HT-29 (cell line): ENCODE measurements around the gene VEZF1. TPM values are rescaled to one million over a fixed set of nuclear protein-coding genes. Genes with fewer than 3 reads are reported as not detected.

Experiments used
- DNase-seq: peaks from one replicate; pipeline ENCODE4 v3.0.0-alpha.2; 2015; ENCODE audit warnings: low spot score
- total RNA-seq: library from RNA; depleted of rRNA; stranded (reverse); fragments of >200 nt; shearing (Covaris generic); gene quantifications from 2 replicates; pipeline ENCODE4 v1.2.3, GENCODE V29; 2014

VEZF1 gene
- total RNA-seq, 1 experiment from 2014 or later, result 47.5 TPM

DNA sequence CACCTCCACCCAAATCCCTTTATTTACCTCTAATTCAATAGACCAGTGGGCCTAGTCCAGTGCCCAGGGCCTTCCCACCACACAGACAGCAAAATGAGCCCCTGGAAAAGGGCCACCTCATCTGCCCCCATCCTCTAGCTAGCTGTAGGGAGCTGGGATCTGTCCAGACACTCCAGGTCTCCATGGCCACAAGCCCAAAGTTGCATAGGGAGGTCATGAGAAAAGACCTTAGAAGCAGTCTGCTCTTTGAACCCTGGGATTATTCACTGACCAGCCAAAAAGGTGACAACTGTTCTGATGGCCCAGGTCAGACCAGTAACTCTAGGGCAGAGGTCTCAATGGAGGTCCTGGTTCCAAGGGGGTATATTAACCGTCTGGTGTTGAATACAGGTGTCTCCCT lies 34.8 kb downstream of the VEZF1 start:
- no peak for DNase-seq

DNA sequence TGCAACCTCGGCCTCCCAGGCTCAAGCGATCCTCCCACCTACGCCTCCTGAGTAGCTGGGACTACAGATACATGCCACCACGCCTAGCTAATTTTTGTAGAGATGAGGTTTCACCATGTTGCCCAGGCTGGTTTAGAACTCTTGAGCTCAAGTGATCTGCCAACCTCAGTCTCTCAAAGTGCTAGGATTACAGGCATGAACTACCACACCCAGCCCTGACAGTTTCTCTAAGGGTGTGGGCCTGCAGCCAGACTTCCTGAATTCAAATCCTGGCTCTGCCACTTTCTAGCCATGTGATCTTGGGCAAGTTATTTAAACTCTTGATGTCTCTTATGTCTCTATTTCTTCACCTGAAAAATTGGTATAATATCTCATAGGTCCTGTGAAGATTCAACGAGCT lies 38.4 kb downstream of the VEZF1 start:
- DNase-seq, result no peak

DNA sequence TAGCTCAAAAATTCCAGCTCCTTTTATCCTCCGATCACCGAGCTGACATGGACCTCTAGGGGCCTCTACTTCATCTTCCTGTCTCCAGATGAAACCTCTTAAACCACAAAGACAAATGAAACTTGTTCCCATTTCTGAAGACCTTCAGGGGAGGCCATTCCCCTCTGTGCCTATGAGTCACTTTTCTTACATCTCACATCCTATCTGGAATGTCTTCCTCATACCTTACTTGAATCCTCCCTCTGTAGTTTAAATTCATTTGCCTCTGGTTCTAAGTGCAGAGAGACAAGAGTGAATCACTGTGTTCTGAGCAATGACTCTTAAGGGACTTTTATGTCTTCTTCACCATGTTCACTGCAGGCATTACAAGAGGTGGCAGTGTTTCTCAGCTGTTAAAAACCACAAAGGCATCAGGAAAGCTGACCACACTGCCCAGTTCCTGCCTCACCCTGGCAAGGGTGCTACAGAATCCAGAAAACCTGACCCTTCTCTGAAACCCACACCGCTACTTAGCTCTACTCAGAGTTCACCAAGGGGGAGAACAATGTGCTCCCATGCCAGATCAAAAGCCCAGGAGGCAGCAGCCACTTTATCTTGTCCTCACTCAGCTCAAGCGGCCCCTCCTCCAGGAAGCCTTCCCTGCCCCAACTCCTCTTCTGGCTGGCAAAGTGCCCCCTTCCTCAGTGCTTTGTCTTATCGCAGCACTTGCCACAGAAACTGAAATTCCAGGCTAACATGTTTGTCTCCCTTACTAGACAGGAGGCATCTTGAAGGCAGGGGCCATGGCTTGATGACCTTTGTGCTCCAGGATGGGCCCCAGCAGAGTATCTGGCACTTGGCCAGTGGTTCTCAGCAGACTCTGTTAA lies 39.3 kb downstream of the VEZF1 start:
- DNase-seq, result peak; percentile 90

DNA sequence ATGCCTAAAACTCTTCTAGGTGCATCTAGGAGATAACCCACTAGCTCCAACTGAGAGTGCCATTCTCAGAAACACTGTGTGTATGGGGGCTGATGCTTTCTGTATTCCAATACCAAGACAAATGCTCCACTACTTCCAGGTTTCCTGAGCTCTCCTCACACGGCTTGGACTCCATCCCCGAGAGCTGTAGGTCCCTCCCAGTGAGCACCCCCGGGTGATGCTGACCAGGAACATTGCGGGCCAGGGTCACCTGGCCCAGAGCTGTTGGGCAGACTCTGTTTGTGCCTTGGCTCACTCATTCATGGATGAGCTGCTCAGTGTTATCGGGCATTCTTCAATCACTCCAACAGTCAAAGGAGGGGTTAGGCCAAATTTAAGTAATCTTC lies 39.9 kb downstream of the VEZF1 start:
- DNase-seq, result no peak

DNA sequence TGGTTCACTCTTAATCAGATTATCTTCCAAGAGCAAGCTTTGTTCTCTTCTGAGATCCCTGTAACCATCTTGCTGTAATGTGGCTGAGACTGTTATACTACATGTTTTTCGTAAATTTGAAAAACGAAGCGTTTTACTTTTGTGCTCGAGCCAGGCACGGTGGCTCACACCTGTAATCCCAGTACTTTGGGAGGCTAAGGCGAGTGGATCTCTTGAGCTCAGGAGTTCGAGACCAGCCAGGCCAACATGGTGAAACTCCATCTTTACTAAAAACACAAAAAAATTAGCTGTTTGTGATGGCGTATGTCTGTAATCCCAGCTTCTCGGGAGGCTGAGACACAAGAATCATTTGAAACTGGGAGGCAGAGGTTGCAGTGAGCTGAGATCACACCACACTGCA lies 40.7 kb downstream of the VEZF1 start:
- no peak for DNase-seq

DNA sequence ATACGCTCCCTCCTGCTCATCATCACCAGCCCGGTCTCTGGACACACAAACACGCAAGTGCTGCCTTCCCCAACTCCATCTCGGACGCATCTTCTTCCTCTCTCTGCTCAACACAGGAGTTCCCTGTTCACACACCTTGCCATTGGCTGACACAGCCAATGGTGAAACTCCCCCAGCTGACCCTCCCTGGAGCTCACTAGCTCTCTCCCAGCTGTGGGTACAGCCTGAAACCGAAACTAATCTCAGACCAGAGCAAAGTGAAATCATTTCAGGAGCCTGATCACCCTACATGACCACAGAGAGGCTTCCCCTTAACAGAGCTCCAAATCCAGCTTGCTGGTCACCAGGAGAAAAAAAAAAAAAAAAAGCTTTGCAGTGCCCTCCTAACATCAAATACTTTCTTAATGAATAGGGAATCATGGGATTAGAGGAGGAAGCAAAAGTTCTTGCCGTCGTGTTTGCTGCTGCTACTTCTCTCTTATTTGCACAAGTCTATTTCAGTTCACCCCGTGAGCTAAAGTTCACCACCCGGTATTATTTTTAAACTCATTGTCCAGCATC lies 41.2 kb downstream of the VEZF1 start:
- peak; percentile 83 for DNase-seq

DNA sequence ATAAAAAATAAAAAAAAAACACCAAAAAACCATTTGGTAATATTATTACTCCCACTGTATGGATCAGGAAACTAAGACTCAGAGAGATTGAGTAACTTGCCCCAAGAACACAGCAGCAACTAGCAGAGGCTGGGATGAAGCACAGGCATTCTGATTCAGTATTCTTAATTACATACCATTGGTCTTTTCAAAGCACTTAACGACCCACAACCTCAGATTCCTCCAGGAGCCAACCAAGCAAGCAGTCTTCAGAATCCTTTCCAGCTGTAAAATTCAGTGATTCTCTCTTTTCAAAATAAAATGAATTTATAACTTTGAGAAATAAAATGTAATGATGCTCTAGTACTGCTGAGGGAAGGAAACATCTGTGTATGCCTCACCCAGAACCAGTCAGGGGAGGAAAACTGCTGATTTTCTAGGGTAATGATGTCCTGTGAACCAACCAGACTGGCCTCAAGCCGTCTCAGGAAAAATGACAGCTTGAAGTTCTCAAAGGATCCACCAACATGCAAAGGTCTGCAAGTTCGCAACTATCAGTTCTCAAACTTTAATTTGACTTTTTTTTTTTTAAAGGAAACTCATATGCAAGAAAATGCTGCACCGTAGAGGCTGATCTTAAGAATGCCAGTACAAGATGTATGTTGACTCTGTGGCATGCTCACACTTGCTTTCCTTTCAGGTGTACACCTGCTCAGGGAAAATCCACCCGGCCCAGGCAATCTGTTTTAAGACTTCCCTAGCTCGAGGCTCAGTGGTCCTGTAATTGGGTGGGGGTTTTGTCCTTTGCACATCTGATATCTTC lies 41.9 kb downstream of the VEZF1 start:
- DNase-seq, result no peak

DNA sequence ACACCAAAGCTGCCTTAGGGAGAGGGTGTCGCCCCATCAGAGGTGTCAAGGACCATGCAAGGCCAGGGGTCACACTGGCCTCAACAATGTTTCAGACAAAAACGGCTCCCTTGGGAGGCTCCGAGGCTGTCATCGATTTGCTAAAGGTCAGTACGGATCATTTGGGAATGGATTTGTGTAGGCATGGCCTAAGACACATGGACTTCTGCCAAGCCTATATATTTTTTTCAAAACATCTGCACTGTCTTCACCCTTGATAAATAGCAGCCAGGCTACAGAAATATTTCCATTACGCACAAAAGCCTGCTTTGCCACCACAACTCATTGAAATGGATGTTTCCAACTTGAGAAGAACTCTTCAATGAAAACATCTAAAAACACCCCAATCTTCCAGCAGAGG lies 43.1 kb downstream of the VEZF1 start:
- no peak for DNase-seq

DNA sequence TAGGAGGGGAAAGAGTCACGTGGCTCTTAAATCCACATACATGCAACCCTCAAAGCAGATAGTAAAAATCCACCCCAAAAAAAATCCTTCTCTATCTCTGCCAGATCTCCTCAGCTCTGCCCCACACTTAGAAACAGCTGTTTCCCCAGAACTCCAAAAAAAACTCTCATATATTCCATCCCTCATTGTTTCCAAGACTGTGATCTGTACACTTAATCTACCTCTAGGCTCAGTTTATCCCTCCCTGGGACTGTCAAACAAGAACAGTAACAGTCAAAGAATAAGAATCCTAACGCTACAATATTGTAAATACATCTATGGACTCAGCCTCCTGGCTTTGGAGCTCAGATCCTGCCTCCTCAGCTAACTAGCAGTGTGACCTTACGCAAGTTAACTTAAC lies 44.4 kb downstream of the VEZF1 start:
- DNase-seq, result no peak

DNA sequence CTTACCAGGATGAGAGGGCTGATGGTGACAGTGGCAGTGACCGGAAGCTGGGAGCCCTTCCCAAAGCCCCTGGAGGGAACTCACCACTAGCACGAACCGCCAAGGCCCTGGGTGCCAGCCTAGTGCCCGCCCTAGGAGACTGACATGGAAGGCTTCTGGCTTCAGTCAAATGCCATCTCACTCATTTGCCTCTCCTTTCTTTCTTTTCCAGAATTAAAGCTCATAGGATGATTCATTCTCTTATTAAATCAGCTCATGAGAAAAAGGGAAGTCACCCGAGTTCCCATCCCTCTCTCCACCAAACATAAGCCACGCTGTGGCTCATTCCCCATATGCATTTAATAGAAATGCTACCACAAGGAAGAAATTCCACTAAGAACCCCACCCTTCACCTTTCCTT lies 44.9 kb downstream of the VEZF1 start:
- DNase-seq, result peak; percentile 71

DNA sequence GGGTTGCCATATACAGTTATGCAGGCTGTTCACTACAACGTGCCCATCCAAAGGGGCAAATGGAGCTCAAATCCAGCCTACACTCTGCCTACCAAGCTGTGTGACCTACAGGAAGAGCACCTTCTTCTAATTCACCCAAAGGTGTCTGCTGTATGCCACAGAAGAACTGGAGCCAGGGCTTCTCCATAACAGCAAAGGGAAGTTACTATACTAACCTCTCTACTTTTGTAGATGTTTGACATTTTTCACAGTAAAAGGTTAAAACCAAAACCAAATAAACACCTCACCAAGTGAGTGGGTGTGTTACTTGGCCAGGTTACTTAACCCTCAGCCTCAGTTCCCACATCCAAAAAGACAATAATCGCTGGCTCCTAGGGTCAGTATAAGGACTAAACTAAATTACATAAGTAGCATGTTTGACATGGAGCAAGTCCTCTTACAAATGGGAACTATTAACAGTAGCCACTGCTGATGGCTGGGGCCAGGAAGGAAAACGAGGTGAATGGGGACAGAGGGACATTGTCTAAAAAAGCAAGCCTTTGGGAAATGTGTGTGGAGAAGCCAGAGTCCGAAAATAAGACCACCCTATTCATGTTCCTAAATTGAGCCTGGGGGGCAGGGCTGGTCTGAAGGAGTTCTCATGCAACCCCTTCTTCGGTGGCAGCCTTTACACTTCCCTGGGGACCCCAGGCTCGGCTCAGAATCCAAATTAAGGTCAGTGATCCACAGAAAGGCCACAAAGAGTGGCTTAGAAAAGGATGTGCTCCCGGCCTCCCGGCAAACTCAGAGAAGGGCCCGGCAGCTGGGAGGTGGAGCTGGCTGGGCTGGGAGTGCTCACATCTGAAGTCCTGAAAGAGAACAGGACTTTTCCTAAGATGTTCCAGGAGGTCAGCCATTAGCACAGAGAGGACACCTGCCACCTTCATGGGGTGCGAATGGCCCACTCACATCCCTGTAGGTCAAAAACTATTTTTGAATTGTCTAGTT lies 46.4 kb downstream of the VEZF1 start:
- no peak for DNase-seq

DNA sequence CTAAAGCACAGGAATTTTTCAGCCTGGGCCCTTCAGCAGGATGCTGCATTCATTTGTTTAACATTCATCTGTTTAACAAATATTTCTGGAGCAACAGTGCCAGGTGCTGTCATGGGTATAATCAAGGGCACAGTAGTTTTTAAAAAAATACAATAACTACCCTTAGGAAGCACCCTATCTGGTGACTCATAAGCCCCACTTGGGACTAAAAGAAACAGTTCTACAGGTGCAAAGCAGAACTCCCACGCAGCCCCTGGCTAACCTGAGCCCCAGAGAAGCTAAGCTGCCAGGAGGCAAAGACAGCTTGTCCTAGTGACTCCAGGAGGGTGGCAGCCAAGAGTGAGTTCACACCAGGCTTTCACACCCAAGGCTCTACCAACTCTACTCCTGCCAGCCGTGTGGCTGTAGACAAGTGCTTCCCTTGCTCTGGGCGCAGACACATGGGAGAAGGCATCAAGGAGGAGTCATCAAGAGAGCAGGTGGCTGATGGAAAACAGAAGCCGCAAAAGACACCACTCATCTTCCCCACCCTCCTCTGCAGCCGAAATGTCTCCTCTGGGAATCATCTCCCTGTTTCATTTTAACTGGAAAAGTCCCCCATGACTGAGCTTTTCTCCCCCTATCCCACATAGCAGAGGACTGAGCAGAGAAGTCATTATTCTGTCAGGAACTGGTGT lies 47.3 kb downstream of the VEZF1 start:
- peak; percentile 69 for DNase-seq

DNA sequence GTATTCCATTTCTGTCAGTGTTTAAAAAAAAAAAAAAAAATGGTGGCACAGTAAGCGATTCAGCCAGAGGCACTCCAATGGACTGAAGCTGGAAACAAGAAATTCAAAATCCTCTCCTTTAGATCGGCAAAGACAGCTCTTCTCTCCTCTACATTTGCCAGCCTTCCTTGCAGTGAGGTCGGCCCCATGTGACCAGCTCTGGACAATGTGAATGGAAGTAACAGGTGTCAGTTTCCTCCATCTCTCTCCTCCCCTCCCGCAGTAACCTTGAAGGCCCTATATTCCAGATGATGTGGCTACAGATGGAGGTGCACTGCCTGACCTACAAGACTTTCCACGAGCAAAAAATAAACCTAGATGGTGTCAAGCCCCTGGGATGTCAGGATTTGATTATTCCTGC lies 47.8 kb downstream of the VEZF1 start:
- DNase-seq, result peak; percentile 62

DNA sequence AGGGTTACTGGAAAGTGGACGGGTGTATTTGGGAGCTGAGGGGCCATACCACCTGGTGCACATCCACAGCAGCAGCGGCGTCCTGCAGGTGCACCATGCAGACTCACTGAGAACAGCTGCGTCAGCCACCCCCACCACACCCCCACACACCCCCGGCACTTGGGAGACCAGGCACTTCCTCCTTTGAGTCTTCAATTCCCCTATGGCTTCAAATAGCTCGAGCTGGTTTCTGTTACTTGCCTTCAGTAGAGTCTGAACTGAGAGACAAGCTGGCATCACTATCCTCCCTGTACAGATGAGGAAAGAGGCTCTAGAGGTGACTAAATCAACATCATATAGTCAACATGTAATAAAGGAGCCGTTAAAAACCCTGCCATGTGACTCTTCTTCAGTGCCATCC lies 48.3 kb downstream of the VEZF1 start:
- no peak for DNase-seq

DNA sequence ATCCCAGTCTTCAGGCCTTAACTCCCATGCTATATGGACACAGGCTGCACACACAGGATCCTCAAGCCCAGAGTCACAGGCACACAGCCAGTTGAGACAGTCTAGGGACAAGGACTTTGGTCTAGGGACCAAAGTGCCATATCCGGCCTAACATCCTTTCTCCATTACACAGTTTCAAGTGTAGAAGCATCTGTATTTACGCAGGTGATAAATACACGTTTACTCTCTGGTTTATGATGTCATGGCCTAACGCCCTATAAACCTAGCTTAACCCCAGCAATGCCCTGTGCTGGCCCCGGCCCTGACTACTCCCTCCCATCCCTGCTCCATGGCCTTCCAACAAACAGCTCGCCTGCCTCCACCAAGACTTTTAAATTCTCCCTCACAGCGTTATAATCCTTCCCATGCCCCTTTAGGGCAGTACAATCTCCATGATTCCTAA lies 50.0 kb downstream of the VEZF1 start:
- DNase-seq, result peak; percentile 80

DNA sequence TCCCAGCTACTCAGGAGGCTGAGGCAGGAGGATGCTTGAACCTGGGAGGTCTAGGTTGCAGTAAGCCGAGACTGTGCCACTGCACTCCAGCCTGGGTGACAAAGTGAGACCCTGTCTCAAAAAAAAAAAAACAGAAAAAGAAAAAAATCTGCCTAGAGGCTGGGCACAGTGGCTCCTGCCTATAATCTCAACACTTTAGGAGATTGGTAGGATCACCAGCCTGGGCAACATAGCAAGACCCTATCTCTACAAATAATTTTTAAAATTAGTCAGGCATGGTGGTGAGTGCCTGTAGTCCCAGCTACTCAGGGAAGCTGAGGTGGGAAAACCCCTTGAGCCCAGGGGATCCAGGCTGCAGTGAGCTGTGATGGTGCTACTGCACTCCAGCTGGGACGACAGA lies 50.6 kb downstream of the VEZF1 start:
- DNase-seq, result no peak

DNA sequence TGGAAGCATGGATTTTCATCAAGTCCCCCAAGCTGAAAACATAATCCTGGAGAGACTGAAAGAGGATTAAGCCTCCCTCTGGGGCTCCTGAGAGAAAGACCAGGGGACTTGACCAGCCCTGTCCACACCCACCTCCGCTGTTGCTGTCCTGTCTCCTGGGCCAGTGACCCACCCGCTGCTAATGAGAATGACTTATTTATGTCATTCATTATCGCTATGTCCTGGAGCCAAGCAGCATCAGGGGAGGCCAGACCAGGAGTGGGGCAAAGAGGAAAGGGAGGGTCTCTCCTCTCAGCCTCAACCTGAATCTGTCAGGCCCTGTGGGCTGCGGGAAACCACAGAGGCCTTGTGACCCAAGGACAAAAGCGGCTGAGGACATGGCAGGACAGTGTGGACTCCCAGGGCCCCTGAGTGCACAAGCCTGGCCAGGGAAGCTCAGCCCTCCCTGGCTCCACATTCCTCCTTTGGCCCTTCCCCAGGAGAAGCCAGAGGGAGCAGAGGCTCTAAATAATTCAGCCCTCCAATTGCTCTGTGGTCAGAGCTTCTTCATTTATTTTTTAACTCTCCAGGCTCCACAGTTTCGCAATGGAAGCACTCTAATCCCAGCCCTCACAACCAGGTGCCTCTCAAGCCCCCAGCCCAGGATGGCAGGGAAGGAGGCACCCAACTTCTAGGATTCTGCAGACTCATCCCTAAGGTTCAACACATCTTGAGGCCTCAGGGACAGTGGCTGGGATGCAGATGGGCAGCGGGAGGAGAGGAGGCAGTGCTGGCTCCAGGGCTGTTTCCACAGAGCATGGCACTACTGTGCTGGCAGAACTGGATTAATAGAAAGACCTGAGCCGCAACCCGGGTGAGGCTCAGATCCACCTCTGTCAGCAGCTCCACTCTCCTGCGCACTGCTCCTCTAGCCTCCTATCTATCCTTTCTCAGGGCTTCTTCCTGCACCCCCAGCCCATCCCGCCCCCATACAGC lies 51.9 kb downstream of the VEZF1 start:
- peak; percentile 92 for DNase-seq

DNA sequence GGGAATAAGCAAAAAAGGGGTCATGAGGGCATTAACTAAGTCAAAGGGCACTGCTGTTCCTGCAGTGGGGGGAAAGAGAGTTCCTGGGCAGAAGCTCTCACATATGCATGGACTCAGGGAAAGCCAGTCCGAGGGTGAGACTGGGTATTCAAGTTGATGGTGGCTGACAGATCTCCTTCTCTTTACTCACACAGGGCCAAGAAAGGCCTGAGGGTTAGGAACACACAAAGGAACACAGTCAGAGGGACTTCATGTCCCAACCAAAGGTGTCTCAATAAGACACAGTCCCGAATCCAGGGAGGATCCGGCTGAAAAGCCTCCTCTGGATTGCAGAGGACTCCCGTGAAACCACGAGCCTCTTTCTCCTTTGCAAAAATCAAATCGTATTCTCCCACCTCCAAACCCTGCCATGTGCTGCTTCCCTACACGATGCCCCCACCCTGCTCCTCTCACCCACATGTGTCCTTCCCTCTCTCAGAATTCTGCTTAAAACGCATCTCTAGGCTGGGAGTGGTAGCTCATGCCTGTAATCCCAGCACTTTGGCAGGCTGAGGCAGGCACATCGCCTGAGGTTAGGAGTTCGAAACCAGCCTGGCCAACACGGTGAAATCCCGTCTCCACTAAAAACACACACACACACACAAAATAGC lies 56.4 kb downstream of the VEZF1 start:
- no peak for DNase-seq

DNA sequence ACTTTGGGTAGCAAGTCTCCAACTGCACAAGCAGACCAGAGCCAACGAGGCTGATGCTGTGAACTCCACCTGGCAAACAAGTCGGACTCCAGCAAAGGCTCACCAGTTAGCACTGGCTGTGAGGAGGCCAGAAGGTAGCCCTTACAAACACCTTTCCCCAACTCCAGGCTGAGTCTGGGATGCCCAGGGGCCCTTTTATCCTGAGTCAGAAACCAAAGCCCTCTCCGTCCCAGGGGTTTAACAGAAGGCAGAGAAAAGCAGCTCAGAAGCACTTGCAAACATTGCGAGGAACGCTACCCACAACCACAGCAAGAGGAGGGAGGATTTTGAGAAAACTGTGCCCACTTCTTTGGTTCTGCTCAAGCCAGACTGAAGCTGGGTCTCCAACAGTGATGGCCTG lies 57.8 kb downstream of the VEZF1 start:
- DNase-seq, result no peak
